NCI-H82 (cell line): ENCODE data around the gene FSTL4.

Source experiments
- DNase-seq: peaks from one replicate; lab custom pipeline; 2025; lab: John Stamatoyannopoulos, UW

The FSTL4 gene

GRCh38 chr5:133612249-133612860, at the start of gene FSTL4:
Gene FSTL4 (minus strand): TSS chr5:133612541.
- peak; percentile 32 for DNase-seq

- DNase-seq, result no peak
Measured at GRCh38 chr5:133661389-133661788, 49.0 kb upstream of the FSTL4 start.

DNA sequence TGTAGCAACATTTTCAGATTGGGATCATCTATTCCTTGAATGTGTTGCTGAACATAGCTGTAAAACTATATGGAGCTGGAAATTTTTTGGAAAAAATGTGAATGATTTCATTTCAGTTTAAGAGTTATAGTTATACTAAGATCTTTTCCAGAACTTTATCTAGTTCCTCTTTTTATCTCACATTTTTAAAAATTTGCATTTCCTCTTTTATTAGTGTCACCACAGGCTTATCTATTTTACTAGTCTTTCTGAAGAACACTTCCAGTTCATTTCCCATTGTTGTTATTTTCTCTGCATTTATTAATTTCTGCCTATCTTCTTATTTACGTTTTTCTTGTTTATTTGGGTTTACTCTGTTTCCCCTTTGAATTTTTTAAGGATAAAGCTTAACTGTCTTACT, 46.0 kb upstream of the FSTL4 start:
- DNase-seq, result no peak

DNA sequence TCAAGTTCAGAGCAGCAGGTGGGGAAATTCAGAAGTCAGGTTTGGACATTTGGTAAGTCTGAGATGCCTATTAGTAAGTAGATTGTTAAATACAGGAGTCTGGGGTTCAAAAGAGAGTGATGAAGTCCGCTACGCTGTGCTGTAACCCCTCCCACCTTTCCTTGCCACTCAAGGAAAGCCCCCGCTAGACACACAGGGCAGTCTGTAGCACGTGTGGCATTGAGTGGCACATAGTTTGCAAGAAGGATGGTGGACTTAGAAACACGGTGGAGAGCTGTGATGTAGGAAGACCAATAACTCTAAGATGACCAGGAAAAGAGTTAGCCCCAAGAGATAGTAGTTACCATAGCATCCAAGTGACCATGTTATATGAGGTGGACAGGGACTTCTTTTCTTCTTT, 44.7 kb upstream of the FSTL4 start:
- DNase-seq, result no peak

DNA sequence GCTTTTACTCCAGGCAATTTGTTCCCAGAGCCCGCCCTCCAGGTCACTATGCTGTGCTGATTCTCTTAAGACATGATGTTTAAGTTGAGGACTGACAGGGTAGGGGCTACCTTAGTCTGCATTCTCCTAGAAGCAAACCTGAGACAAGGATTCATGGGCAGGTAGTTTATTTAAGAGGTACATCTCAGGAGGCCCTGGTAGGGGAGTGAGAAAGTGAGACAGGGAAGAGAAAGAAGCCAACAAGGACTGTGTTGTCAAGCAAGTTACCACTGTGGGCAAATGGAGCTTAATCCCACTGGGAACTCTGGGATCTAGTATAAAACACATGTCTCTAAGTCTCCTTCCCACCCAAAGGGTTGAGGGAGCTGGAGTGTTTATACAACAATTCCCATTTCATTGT, 43.6 kb upstream of the FSTL4 start:
- no peak for DNase-seq

DNA sequence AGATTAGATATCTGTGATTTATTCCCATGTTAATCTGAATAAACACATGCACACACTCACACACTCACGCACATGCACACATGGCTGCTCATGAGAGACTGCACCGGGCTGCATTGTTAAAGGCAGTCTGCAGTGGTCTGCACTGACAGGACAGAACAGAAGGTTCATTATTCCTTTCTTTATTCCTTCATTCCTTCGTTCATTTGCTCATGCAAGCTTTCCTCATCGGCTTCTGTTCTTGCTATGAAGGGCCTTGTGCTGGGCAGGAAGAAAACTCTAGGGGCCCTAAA, 41.4 kb upstream of the FSTL4 start:
- DNase-seq, result no peak

- DNase-seq, result no peak
Measured at GRCh38 chr5:133652951-133653759, 40.8 kb upstream of the FSTL4 start.

DNA sequence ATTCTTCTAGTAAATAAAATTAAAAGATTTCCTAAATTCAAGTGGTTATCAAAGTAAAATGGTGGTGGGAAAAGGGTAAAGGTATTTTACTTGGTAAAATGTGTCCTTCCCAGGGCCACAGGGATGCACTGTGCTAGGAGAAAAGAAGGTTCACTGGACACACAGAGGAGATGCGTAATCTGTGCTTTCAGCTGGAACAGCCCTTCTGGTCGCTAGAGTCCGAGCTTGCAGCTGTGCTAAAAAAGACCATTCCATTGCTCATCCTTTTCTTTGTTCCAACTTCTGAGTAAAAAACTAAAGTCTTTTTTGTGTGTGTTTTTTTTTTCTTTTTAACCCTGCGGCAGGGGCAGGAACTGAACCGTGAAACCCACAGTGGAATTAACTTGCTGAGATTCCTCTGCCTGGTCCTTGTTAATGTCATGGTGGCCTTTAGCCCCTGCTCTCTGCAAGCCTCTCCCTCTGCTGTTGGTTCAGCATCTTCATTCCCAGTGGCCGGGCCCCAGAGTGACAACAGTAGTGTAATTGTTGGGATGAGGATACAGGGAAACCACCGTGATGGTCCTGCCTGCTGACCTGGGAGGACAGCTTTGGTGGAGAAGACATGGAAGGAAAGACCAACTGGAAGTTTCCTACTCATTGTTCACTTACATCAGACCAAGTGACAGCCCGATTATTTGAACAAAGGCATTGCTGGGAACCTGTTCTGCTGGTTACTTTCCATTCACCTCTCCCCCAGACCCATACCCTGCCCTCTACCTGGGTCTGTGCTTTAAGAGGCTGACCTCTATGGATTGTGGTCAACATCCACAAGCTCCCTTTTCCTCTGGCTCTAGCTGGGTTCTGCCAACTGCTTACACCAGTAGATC, 31.9 kb upstream of the FSTL4 start:
- DNase-seq, result no peak

- peak; percentile 80 for DNase-seq
Measured at GRCh38 chr5:133643365-133643764, 31.0 kb upstream of the FSTL4 start.

GRCh38 chr5:133642153-133642722, 29.9 kb upstream of the FSTL4 start:
- peak; percentile 71 for DNase-seq

GRCh38 chr5:133641683-133642082, 29.3 kb upstream of the FSTL4 start:
- no peak for DNase-seq

DNA sequence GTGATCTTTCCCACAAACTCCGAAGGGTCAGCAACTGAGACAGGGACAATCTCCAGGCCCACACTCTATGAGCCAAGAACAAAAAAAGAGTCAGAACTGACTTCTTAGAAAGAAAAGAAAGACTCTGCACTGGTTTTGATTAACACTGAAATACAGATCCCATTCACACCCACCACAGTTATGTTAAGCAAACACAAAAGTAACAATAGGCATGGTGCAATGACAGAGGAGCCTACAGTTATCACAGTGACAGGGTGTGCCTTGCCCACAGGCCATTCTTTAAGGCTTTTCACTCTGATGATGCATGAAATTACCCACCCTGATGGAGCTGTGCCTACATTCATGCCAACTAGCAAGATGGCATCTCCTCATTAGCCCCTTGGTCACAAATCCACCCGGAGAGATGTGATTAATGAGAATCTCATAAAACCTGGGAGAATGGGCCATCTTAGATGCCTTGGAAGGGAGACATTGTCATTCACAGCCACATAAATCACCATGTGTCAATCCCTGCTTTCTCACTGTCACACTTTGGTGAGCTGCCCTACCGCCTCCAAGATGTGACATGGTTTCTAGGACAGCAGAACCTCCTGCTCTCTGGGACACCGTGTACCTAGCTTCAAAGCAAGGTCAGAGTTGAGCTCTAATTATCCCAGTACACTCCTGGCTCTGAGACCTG, 27.6 kb upstream of the FSTL4 start:
- DNase-seq, result no peak

GRCh38 chr5:133638436-133638835, 26.1 kb upstream of the FSTL4 start:
- no peak for DNase-seq

GRCh38 chr5:133637206-133637605, 24.9 kb upstream of the FSTL4 start:
- no peak for DNase-seq

DNA sequence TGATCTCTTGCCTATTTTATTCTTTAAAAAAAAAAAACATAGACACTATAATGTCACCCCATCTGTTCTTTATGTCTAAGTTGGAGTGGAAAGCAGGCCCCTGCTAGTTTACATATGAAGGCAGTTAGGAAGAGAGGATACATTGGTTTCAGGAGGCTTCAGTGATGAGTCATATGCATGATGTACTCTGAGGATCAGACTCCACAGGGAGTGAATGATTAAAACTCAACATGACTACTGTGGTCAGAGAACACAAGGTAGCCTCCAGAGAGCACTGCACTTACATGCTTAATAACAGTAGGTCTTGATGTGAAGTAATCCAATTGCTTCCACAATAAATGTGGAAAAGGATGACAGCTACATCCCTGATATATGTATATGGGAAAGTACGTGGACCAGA, 22.7 kb upstream of the FSTL4 start:
- no peak for DNase-seq

- DNase-seq, result no peak
Measured at GRCh38 chr5:133627180-133627579, 14.8 kb upstream of the FSTL4 start.

GRCh38 chr5:133624316-133624715, 12.0 kb upstream of the FSTL4 start:
- no peak for DNase-seq

DNA sequence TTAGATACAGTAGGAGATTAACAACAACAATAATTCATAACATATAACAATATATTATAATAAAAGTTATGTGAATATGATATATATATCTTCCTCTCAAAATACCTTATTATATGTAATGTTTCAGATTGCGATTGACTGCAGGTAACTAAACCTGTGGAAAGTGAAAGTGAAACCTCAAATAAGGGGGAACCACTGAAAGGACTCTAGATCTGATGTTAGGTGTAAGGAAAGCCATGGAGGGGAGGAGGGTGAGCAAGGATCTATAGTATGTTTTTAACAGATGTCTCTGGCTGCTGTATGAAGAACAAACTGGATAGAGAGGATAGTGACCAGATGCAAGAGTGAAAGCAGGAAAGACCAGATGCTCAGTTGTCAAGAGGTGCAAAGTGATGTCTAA, 5.8 kb upstream of the FSTL4 start:
- DNase-seq, result peak; percentile 22

DNA sequence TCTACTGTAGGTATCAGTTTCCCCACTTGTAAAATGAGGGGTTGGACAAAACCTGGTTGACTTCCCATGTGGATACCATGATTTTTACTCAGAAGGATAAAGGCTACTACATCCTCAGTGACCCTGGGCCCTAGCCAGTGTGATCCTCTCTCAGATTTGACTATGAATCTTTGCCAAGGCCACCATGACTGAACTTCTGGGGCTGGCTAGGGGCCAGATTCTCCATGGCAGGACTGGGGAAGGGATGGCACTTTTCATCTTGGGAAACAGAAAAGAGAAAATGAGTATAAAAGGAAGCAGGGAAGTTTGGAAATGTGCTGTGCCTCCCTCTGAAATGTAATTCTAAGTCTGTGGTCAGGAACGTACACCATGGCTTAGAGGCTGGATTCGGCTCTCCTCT, 1.4 kb upstream of the FSTL4 start:
- no peak for DNase-seq

GRCh38 chr5:133613184-133613583, 843 bp upstream of the FSTL4 start:
- DNase-seq, result no peak

DNA sequence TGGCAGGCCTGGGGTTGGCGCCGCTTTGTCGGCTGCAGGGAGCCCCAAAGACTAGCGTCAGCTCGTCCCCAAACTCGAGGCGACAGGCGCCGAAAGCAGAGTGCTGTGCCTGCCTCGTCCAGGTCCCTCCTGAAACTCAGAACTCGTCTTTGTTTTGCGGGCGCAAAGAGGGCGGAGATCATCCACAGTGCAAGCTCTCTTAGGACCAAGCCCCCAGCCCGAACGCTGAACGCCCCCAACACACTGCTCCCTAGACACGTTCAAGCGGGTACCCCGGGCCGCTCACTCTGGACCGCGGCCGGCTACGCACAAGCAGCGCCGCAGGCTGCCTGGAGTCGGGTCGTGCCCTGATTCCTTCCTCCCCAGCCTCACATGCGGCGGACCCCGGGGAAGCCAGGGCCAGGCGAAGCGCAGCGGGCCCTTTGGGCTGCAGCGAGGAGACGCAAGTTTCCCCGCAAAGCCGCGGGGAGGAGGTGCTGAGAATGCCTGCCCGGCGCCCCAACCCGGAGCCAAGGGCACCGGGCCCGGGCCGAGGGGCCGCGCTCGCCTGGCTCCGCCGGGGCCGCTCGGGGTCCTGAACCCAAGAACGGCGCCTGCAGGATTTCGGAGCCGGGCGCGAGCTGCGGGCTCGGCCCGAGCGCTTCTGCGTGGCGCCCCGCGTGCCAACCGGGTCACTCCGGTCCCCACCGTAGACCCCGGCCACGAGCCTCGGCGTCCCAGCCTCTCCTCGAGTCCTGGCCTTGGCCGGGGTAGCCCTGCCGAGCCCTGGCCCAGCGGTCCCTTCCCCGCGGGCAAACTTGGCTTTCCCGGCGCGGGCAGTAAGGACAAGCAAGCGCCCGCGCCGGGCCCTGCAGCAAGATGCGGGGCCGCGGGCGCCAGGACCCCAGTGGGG, 738 bp downstream of the FSTL4 start:
- no peak for DNase-seq
